PC-3 (cell line): ENCODE measurements around the gene TUBB6. TPM values are rescaled to one million over a fixed set of nuclear protein-coding genes. Genes with fewer than 3 reads are reported as not detected.

ENCODE experiments used
- ATAC-seq: fragments of 200-7000 bp; cut with Tn5 transposase; 2 replicates; pipeline ENCODE4 v1.9.1; 2020; ENCODE audit warnings: mild to moderate bottlenecking, moderate library complexity
- BruUV-seq: library from RNA; stranded (reverse); fragments of 400-500 nt; replicated peaks from 2 replicates; lab custom pipeline; 2021; lab: Mats Ljungman, UMichigan
- CTCF ChIA-PET: fragments of 300-600 bp; sonication (Branson Sonifier 250); formaldehyde crosslinking; loops from one replicate; lab custom pipeline; 2022; ENCODE audit warnings: antibody characterized with exemption; lab: Charles Lee
- POLR2A ChIA-PET: fragments of 300-600 bp; sonication (Branson Sonifier 250); formaldehyde crosslinking; loops from one replicate; lab custom pipeline; 2022; ENCODE audit warnings: antibody characterized with exemption; ENCODE audit not compliant: unreplicated experiment; lab: Charles Lee
- DNase-seq: peaks from one replicate; pipeline ENCODE4 v3.0.0-alpha.2; 2015
- H2AFZ ChIP-seq: fragments of 300-600 bp; sonication (generic); 2 replicates; pipeline ENCODE4 v1.6.0; 2016; ENCODE audit warnings: antibody characterized with exemption, low read length
- H3F3A ChIP-seq: fragments of 300-600 bp; sonication (generic); one replicate; pipeline ENCODE4 v1.6.0; 2017; ENCODE audit warnings: antibody characterized with exemption, low read length, control low read depth, mild to moderate bottlenecking; ENCODE audit not compliant: unreplicated experiment
- H3K27ac ChIP-seq: fragments of 300-600 bp; sonication (generic); 2 replicates; pipeline ENCODE4 v1.5.1; 2016; ENCODE audit warnings: mild to moderate bottlenecking, low read length
- H3K27me3 ChIP-seq: fragments of 300-600 bp; sonication (generic); 2 replicates; pipeline ENCODE4 v1.6.1; 2016; ENCODE audit warnings: low read length, mixed read lengths
- H3K36me3 ChIP-seq: fragments of 300-600 bp; sonication (generic); 2 replicates; pipeline ENCODE4 v1.6.1; 2016; ENCODE audit warnings: low read depth, mixed run types, low read length, mixed read lengths
- H3K4me1 ChIP-seq: fragments of 300-600 bp; sonication (generic); 2 replicates; pipeline ENCODE4 v1.5.1; 2016; ENCODE audit warnings: low read length; ENCODE audit not compliant: insufficient read depth
- H3K4me2 ChIP-seq: fragments of 300-600 bp; sonication (generic); 2 replicates; pipeline ENCODE4 v1.6.0; 2016; ENCODE audit warnings: low read length
- H3K4me3 ChIP-seq: fragments of 300-600 bp; sonication (generic); 2 replicates; pipeline ENCODE4 v1.5.1; 2016; ENCODE audit warnings: mild to moderate bottlenecking, low read length, mixed read lengths
- H3K79me2 ChIP-seq: fragments of 300-600 bp; sonication (generic); 2 replicates; pipeline ENCODE4 v1.6.1; 2017; ENCODE audit warnings: low read length, mixed read lengths
- H3K9ac ChIP-seq: fragments of 300-600 bp; sonication (generic); 2 replicates; pipeline ENCODE4 v1.6.0; 2016; ENCODE audit warnings: mild to moderate bottlenecking, low read length
- H3K9me2 ChIP-seq: fragments of 300-600 bp; sonication (generic); replicated peaks from 2 replicates; pipeline ENCODE4 v1.6.1; 2016; ENCODE audit warnings: mixed run types, low read length, mixed read lengths
- H3K9me3 ChIP-seq: fragments of 300-600 bp; sonication (generic); 2 replicates; pipeline ENCODE4 v1.6.1; 2016; ENCODE audit warnings: low read length, mixed read lengths
- H4K20me1 ChIP-seq: fragments of 300-600 bp; sonication (generic); 2 replicates; pipeline ENCODE4 v1.6.1; 2016; ENCODE audit warnings: low read length, mixed read lengths
- EZH2 ChIP-seq: fragments of 300-600 bp; sonication (generic); IDR thresholded peaks from one replicate; pipeline ENCODE4 v1.6.1; 2017; ENCODE audit warnings: antibody characterized with exemption, mild to moderate bottlenecking, low read length; ENCODE audit not compliant: unreplicated experiment
- EZH2phosphoT487 ChIP-seq: fragments of 300-600 bp; sonication (generic); IDR thresholded peaks from 2 replicates; pipeline ENCODE4 v1.6.1; 2018; ENCODE audit warnings: mild to moderate bottlenecking, antibody characterized with exemption, low read length, borderline replicate concordance
- intact Hi-C: fragments of 100-400 bp; cut with micrococcal nuclease; formaldehyde crosslinking; loops from 2 replicates; pipeline ENCODE4 v1.9.0; 2023
- total RNA-seq: library from RNA; depleted of rRNA; stranded (reverse); fragments of >200 nt; gene quantifications from 2 replicates; pipeline ENCODE4 v1.2.3, GENCODE V29; 2014
- TF ChIP-seq, protein P1 (sequence below): fragments of 300-600 bp; sonication (generic); conservative IDR thresholded peaks from 2 replicates; pipeline ENCODE4 v1.5.1; 2017; ENCODE audit warnings: antibody characterized with exemption, low read depth, mild to moderate bottlenecking, low read length

TUBB6 gene
- total RNA-seq, 1 experiment from 2014 or later: 191 TPM

DNA sequence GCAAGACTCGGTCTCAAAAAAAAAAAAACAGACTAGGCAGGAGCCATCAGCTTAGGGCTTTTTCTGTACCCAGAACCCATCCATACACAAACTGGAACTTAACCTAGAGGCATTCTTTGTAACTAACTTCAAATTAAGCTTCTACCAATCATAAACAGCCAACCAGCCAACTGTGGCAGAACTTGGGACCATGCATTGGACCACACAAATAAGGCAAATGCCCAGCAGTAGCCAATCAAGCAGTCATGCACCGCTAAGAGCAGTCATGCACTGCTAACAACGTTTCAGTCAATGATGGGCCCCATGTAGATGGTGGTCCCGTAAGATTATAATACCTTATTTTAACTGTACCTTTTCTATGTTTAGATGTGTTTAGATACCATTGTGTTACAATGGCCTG is 22.7 kb downstream of the TUBB6 start:
- ChIA-PET CTCF (no interaction called here), POLR2A (no interaction called here)
- 0 out of 2 replicates have a peak, but pooled peaks cover 1% of the 10 kb centered on the region for H3K4me1 ChIP-seq
- H3K27ac ChIP-seq: no peak overlapping the region
- H3K4me2 ChIP-seq: no peak overlapping the region
- H4K20me1 ChIP-seq: peaks cover 2% of the 10 kb centered on the region; the same call in 1 of the 2 replicates
- peaks cover 4% of the 10 kb centered on the region for H3F3A ChIP-seq
- H2AFZ ChIP-seq: no peak overlapping the region
- no peaks in the 10 kb centered on the region for H3K27me3 ChIP-seq
- no peaks in the 10 kb centered on the region for H3K9me2 ChIP-seq
- BruUV-seq: no TSS peak
- no peaks in the 10 kb centered on the region for H3K79me2 ChIP-seq
- H3K4me3 ChIP-seq: no peak overlapping the region
- ATAC-seq (no peak), DNase-seq (no peak)
- no peak overlapping the region for H3K9ac ChIP-seq
- no peaks in the 10 kb centered on the region for H3K9me3 ChIP-seq
- intact Hi-C loops: no loop called here
- H3K36me3 ChIP-seq: peaks cover 39% of the 10 kb centered on the region
- no peak for TF ChIP-seq EZH2
- TF ChIP-seq, protein P1, sequence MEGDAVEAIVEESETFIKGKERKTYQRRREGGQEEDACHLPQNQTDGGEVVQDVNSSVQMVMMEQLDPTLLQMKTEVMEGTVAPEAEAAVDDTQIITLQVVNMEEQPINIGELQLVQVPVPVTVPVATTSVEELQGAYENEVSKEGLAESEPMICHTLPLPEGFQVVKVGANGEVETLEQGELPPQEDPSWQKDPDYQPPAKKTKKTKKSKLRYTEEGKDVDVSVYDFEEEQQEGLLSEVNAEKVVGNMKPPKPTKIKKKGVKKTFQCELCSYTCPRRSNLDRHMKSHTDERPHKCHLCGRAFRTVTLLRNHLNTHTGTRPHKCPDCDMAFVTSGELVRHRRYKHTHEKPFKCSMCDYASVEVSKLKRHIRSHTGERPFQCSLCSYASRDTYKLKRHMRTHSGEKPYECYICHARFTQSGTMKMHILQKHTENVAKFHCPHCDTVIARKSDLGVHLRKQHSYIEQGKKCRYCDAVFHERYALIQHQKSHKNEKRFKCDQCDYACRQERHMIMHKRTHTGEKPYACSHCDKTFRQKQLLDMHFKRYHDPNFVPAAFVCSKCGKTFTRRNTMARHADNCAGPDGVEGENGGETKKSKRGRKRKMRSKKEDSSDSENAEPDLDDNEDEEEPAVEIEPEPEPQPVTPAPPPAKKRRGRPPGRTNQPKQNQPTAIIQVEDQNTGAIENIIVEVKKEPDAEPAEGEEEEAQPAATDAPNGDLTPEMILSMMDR: no peak
- TF ChIP-seq EZH2phosphoT487: no peak

GRCh38 chr18:12333506-12334290 is 25.7 kb downstream of the TUBB6 start:
- TF ChIP-seq EZH2phosphoT487 (no peak), EZH2 (no peak)
- TF ChIP-seq, protein P1: no peak
- Histone ChIP-seq H4K20me1 (peaks cover 14% of the 10 kb centered on the region), H3K9ac (no peak overlapping the region), H3K27me3 (no peaks in the 10 kb centered on the region), H3K27ac (no peak overlapping the region), H3K4me1 (peaks cover 21% of the 10 kb centered on the region), H3F3A (peaks cover 2% of the 10 kb centered on the region), H3K36me3 (peaks cover 28% of the 10 kb centered on the region), H3K4me3 (no peak overlapping the region), H3K79me2 (no peaks in the 10 kb centered on the region), H3K9me2 (no peaks in the 10 kb centered on the region), H2AFZ (no peak overlapping the region), H3K9me3 (no peaks in the 10 kb centered on the region), H3K4me2 (no peak overlapping the region)
- no peak for ATAC-seq
- intact Hi-C loops: no loop called here
- no peak for DNase-seq
- POLR2A ChIA-PET: interaction anchor here (0.7 kb wide), 1 partner anchor 44 kb away, joined by 5 read pairs; no protein-coding TSS in a partner anchor
- BruUV-seq: no TSS peak
- CTCF ChIA-PET: no interaction called here

DNA sequence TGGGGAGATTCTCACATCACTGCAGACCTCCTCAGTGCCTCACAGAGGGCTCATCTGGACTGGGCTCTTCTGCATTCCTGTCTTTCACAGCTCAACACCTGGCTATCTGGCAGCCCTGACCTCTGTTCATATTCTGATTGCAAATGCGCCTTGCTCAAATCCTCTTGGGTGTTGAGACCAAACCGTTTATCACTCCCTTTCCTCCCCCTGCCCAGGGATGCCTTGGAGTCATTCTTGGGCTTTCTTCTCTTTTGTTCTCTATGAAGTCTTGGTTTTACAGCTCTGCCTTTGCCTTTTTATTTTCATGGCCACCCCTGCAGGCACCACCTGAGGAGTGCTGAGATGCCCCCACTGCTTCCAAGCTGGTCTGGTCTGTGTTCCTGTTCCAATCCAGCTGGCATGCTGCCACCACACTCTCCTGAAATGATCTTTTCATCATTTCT is 26.3 kb downstream of the TUBB6 start:
- ChIA-PET CTCF (no interaction called here), POLR2A (interaction anchor here (0.6 kb wide), 1 partner anchor 16 kb away, joined by 3 read pairs; no protein-coding TSS in a partner anchor)
- TF ChIP-seq EZH2phosphoT487 (no peak), EZH2 (no peak)
- TF ChIP-seq, protein P1: no peak
- no TSS peak for BruUV-seq
- H3K36me3 ChIP-seq: peaks cover 25% of the 10 kb centered on the region
- intact Hi-C loops: no loop called here
- no peaks in the 10 kb centered on the region for H3K9me3 ChIP-seq
- no peaks in the 10 kb centered on the region for H3K79me2 ChIP-seq
- DNase-seq (no peak), ATAC-seq (no peak)
- no peak overlapping the region for H3K27ac ChIP-seq
- no peak overlapping the region for H3K4me2 ChIP-seq
- peaks cover 21% of the 10 kb centered on the region for H3K4me1 ChIP-seq
- H3K4me3 ChIP-seq: no peak overlapping the region
- no peaks in the 10 kb centered on the region for H3F3A ChIP-seq
- no peaks in the 10 kb centered on the region for H3K27me3 ChIP-seq
- no peaks in the 10 kb centered on the region for H3K9me2 ChIP-seq
- H2AFZ ChIP-seq: no peak overlapping the region
- H3K9ac ChIP-seq: no peak overlapping the region
- H4K20me1 ChIP-seq: peaks cover 14% of the 10 kb centered on the region
